HG02840 (cell line): Measurements from ENCODE around the gene ANAPC15.

ENCODE experiments used
- ATAC-seq: cut with Tn5 transposase; IDR thresholded peaks from one replicate; pipeline ENCODE4 v1.9.1; 2021; ENCODE audit warnings: mild to moderate bottlenecking, moderate library complexity, moderate number of reproducible peaks; ENCODE audit not compliant: unreplicated experiment, low FRiP score

The ANAPC15 gene

DNA sequence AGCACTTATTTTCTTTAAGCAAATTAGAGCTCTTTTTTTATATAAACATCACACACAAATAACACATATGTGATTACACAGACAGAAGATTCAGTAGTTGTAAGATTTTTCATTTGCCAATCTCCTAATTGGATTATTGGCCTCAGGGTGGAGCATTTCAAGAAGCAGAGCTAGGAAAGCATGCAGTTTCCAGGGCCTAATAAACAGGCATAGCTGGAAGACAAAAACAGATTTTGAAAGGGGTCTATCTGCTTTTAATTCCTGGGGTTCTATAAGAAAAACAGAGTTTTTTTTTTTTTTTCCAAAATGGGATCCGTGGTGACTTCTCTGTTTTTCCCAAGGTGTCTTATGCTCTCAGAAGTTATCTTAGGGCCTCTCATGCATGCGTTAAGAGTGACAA is 15.4 kb upstream of the ANAPC15 start:
- ATAC-seq: no peak

DNA sequence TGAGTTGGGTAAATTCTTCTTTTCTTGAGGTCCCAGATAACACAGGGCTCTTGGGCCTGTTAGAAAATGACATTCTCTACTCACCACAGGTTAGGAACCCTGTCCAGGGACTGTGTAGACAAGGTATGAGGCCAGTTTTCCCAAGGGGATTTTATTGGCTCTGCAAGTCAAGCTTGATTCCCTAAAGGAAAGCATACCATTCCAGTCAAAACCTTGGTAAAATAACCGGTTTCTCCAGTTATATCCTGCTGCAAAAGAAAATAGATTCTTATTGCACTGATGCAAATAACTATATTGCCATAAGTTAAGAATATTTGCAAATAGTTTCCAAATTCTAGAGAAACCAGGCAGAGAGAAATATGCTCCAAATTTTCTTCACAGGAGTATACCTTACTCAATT is 13.5 kb upstream of the ANAPC15 start:
- ATAC-seq: no peak

- no peak for ATAC-seq
Observed at GRCh38 chr11:72124046-72124445, 11.6 kb upstream of the ANAPC15 start.

- no peak for ATAC-seq
Observed at GRCh38 chr11:72123117-72123653, 10.7 kb upstream of the ANAPC15 start.

GRCh38 chr11:72122607-72123006 is 10.1 kb upstream of the ANAPC15 start:
- ATAC-seq: no peak

GRCh38 chr11:72120930-72121329 is 8.4 kb upstream of the ANAPC15 start:
- ATAC-seq: no peak

DNA sequence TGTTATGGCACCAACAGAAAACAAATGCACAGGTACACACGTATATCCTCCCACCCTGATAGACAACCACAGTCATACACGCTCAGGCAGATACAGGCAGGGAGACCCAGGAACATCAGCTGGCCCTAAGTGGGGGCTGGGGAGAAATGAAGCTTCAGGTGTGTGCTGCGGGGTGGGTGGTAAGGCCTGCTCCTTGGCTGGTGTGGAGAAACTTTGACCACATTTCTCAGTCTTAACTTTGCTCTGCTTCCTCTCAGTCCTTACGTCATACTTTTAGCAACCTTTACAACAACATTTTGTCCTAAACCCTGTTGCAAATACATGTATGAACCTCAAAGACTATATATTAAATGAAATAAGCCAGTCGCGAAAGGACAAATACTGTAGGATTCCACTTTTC is 6.7 kb upstream of the ANAPC15 start:
- no peak for ATAC-seq

DNA sequence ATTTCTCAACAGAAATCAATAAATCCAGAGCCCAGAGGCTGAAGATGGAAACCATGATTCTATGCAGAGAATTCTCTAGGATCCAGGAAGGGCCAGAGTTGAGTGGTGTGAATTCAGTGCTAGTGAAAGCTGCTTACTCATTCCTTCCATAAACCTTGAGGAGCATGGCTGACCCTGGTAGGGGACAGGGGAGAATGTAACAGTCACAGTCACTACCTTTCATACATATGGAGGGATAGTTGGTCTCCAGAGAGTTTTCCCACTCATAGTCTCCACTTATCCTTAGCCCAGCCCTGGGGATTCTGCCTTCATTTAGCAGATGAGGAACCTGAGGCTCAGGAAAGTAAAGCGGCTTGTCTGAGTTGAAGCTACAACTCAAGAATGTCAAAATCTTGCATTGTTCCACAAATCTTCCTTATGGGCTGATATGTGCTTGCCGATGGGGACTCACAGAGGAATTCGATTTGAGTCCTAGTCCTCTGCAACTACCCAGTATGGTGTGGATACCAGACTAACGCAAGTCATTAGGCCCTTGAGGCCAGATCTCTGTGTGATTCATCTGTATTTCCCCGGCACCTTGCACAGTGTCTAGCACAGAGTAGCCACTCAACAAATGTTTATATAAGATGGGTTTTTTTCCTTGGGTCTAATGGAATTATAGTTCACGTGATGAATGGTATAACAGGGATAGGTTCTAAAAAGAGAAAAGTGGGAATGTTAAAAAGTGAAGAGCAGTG is 3.7 kb upstream of the ANAPC15 start:
- ATAC-seq: no peak

DNA sequence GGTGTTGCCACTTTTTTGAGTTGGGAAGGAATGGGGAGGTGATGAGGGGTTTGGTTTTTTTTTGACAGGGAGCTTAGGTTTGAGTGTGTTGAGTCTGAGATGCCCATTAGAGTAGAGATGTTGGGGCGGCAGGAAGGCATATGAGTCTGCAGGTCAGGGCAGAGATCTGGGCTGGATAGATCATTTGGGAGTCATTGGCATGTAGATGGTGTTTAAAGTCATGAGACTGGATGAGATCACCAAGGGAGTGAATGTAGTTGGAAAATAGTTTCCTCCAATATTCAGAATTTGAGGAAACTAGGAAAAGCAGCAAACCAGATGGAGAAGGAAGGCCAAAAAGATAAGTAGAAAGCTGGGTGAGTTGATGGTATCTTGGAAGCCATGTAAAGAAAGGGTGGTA is 2.1 kb upstream of the ANAPC15 start:
- no peak for ATAC-seq

DNA sequence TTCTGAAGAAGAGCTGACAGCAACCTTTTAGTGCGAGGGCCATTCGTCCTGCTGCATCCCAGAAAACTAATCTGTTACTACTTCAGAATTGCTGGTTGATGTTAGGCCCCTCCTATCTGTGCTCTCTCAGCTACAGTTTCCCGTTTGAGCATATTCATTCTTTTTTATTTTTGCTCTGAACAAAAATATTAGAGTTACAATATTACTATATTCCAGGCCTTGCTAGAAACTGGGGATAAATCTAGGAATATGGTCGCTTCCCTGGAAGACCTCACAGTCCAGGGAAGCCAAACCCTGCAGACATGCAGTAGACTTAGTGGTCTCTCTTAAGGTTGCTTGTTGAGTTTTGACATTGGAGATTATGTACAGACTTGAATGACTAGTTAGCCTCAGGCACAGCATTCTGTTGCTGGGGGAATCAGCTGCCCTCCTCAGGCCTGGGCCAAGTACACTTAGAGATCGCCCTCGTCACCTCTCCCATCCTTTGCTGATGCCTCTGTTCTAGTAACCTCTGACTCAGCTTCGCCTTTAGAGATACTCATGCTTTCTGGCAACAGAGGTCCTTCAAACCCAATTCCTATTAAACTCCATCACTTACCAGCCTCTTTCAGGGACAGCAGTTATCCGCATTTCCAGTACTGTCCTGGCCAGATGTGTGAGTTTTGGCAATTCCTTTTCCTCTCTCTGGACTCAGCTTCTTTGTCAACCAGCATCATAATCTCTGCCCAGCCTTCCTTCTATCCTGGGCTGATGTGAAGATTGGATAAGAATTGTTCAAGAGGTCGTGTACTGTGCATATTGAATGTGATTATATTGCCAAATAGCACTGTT is 698 bp upstream of the ANAPC15 start:
- no peak for ATAC-seq

DNA sequence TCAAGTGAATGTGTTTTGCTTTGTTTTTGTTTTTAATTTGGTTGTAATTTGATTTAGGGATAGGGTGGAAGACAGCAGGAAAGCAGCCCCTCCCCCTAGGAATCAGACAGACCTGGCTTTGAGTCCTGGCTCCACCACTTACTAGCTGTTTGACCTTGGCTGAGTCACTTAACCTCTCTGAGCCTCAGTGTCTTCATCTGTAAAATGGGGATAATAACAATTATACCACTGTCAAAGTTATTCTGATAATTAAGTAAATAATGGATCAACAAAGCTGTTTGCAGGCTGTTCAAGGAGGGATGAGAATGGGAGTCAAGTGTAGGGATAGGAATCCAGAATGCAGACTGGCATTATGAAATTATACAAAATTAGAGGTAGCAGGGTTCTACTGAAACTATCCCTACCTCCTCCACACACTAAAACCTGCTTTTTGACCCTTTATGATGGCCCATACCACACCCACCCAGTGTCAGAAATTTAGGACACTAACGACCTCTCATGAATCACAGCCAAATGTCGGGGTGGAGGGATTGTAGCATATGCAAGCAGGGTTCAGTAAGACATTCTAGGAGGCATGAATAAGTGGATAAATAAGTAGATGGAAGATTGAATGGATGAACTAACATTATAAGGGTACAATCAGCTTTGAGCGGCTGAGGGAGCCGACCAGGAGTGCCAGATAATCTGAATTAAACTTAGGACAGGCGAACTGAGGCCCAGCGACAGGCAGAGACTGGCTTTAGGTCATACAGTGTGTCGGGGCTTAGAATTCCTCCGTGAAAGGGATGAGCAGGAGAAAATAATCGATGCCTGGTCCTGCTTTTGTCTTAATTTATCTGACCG is 974 bp downstream of the ANAPC15 start:
- peak; percentile 5 for ATAC-seq

GRCh38 chr11:72105888-72106287 is 6.6 kb downstream of the ANAPC15 start, which contains the start of gene TOMT:
TSS of gene TOMT (plus strand) at chr11:72105924. CDS start at chr11:72105952, 28 bp downstream.
- no peak for ATAC-seq

DNA sequence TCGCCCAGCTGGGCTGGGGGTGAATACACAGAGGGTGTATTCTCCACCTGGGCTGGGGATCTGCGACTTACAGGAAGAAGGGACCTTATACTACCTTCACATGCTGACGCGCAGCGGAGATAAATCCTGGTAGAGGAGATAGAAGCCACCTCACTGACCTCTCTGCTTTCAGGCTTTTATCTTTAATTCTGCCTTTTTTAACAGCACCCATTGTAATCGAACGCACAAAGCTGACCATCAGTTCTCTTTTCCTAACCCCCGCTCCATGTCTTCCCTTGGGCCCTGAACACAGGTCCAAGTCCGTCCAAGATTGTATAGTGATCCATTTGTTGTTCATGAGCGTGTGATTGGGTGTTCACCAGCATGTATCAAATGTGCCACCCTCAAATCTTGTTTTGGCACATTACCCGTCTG is 8.7 kb downstream of the ANAPC15 start:
- ATAC-seq: no peak

- ATAC-seq: peak; percentile 89
Observed at GRCh38 chr11:72102946-72103753, 9.3 kb downstream of the ANAPC15 start, which contains the start of gene LAMTOR1. TSS of gene LAMTOR1 (minus strand) at chr11:72103297. CDS start at chr11:72103224, 73 bp downstream.

DNA sequence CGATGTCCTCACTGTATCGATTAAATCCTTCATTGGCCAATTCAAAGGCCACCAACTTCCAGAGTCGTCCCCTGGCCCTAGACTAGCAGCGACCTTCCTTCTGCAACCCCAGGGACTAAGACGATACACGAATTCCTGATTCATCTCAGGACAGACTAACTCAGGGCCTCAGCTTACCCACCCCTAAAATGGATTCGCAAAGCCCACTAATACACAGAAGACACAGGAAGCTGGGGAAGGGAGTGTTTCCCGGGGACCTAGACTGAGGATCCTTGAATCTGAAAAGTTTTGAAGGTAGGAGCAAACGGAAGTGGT is 9.9 kb downstream of the ANAPC15 start:
- no peak for ATAC-seq

GRCh38 chr11:72102162-72102561 is 10.3 kb downstream of the ANAPC15 start:
- no peak for ATAC-seq

- ATAC-seq: no peak
Observed at GRCh38 chr11:72100462-72100861, 12.0 kb downstream of the ANAPC15 start.

GRCh38 chr11:72100009-72100408 is 12.5 kb downstream of the ANAPC15 start:
- ATAC-seq: no peak

GRCh38 chr11:72098741-72099140 is 13.8 kb downstream of the ANAPC15 start:
- ATAC-seq: no peak

DNA sequence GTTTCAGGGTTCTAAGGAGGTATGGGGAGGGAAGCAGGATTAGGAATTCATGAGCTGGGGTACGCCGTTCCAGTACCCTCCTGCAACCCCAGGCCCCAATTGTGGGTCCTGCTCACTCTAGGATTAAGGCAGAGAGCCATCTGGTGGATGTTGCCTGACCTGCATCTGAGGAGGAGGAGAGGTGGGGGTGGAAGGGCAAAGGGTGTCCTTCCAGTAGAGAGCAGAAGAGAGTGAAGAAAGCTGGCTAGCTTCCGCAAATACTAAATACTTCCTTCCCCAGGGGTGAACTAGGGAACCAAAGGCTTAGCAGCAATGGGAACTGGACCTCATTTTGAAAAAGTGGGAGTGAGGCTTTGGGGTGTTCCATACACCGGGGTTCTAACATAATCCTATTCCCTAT is 21.2 kb downstream of the ANAPC15 start:
- no peak for ATAC-seq
